SK-N-SH (cell line): Measurements from ENCODE around the gene ARHGEF26. TPM values are rescaled to one million over a fixed set of nuclear protein-coding genes. Genes with fewer than 3 reads are reported as not detected.

ENCODE experiments used
- CTCF ChIA-PET: fragments of 300-600, 350-600 bp; formaldehyde crosslinking; extraction: SDS; loops from one replicate; lab custom pipeline; 2021; lab: Yijun Ruan, JAX
- POLR2A ChIA-PET: fragments of 350-600 bp; sonication (Branson Sonifier 250); formaldehyde crosslinking; extraction: SDS; loops from one replicate; lab custom pipeline; 2020; ENCODE audit warnings: antibody characterized with exemption, inconsistent platforms; lab: Yijun Ruan, JAX
- DNase-seq: peaks from one replicate; pipeline ENCODE4 v3.0.0; 2012
- H2AFZ ChIP-seq: fragments of 200-600 bp; sonication (generic); 2 replicates; pipeline ENCODE4 v1.8.1; 2016; ENCODE audit warnings: antibody characterized with exemption, mild to moderate bottlenecking, low read depth
- H3F3A ChIP-seq: fragments of 200-600 bp; sonication (generic); replicated peaks from 2 replicates; pipeline ENCODE3; 2016; ENCODE audit warnings: antibody characterized with exemption, mild to moderate bottlenecking; ENCODE audit not compliant: insufficient read depth
- H3K27ac ChIP-seq, 2 experiments: fragments of 200-500 bp in 1 of 2; fragments of 200-600 bp in 1 of 2; sonication (Bioruptor generic) in 1 of 2; sonication (generic), shearing (Covaris generic) in 1 of 2; 2 replicates each; pipeline versions ENCODE4 v1.5.1 to v1.6.1; 2014 to 2016; ENCODE audit warnings: low read depth in 2 of 2, inconsistent platforms in 1 of 2, low read length in 1 of 2, mild to moderate bottlenecking in 1 of 2, mixed read lengths in 1 of 2
- H3K27me3 ChIP-seq: fragments of 200-600 bp; sonication (generic), shearing (Covaris generic); 2 replicates; pipeline ENCODE4 v1.6.1; 2016; ENCODE audit warnings: mixed run types; ENCODE audit not compliant: insufficient read depth
- H3K36me3 ChIP-seq, 2 experiments: fragments of 200-500 bp in 1 of 2; fragments of 200-600 bp in 1 of 2; sonication (Bioruptor generic) in 1 of 2; sonication (generic) in 1 of 2; replicated peaks in 1 of 2; 2 replicates each; pipeline versions ENCODE3 to v1.5.1; 2014 to 2016; ENCODE audit warnings: low read length in 1 of 2, mild to moderate bottlenecking in 1 of 2; ENCODE audit not compliant: insufficient read depth in 2 of 2, control insufficient read depth in 1 of 2
- H3K4me1 ChIP-seq, 2 experiments: fragments of 200-500 bp in 1 of 2; fragments of 200-600 bp in 1 of 2; sonication (Bioruptor generic) in 1 of 2; sonication (generic), shearing (Covaris generic) in 1 of 2; 2 replicates each; pipeline versions ENCODE4 v1.5.1 to v1.6.1; 2014 to 2016; ENCODE audit warnings: low read depth in 1 of 2, low read length in 1 of 2, mixed run types in 1 of 2; ENCODE audit not compliant: insufficient read depth in 2 of 2, control insufficient read depth in 1 of 2
- H3K4me2 ChIP-seq: fragments of 200-600 bp; sonication (generic), shearing (Covaris generic); 2 replicates; pipeline ENCODE4 v1.6.1; 2017; ENCODE audit warnings: mixed run types
- H3K4me3 ChIP-seq, 2 experiments: fragments of 200-500 bp in 1 of 2; fragments of 200-600 bp in 1 of 2; sonication (Bioruptor generic) in 1 of 2; sonication (generic), shearing (Covaris generic) in 1 of 2; 2 replicates each; pipeline versions ENCODE4 v1.5.1 to v1.8.1; 2014 to 2016; ENCODE audit warnings: low read depth in 2 of 2, inconsistent platforms in 1 of 2, low read length in 1 of 2, mild to moderate bottlenecking in 1 of 2, mixed read lengths in 1 of 2, moderate library complexity in 1 of 2
- H3K79me2 ChIP-seq: fragments of 200-600 bp; sonication (generic); 2 replicates; pipeline ENCODE4 v1.8.1; 2017; ENCODE audit warnings: mild to moderate bottlenecking; ENCODE audit not compliant: insufficient read depth
- H3K9ac ChIP-seq: fragments of 200-600 bp; sonication (generic); 2 replicates; pipeline ENCODE4 v1.6.1; 2017; ENCODE audit warnings: mixed run types
- H3K9me2 ChIP-seq: fragments of 200-600 bp; sonication (generic); 2 replicates; pipeline ENCODE4 v1.6.1; 2017; ENCODE audit warnings: mixed run types
- H3K9me3 ChIP-seq: fragments of 200-600 bp; sonication (generic); 2 replicates; pipeline ENCODE4 v1.6.1; 2017; ENCODE audit warnings: mixed run types, mild to moderate bottlenecking, moderate library complexity
- H4K20me1 ChIP-seq: fragments of 200-600 bp; sonication (generic); 2 replicates; pipeline ENCODE4 v1.6.1; 2017; ENCODE audit warnings: mild to moderate bottlenecking, mixed run types; ENCODE audit not compliant: insufficient read depth
- ELF1 ChIP-seq: IDR thresholded peaks from 2 replicates; pipeline ENCODE4 v1.4.0; 2012
- FOSL2 ChIP-seq: IDR thresholded peaks from 2 replicates; pipeline ENCODE4 v1.4.0; 2012; ENCODE audit warnings: low read depth, mild to moderate bottlenecking, moderate library complexity, borderline replicate concordance
- FOXM1 ChIP-seq: IDR thresholded peaks from 2 replicates; pipeline ENCODE4 v1.4.0; 2012; ENCODE audit warnings: low read depth, mild to moderate bottlenecking
- GATA2 ChIP-seq: sonication (generic); formaldehyde crosslinking; IDR thresholded peaks from 2 replicates; pipeline ENCODE4 v1.5.0; 2020; ENCODE audit warnings: mild to moderate bottlenecking, missing genetic modification reagents
- MXI1 ChIP-seq: IDR thresholded peaks from 2 replicates; pipeline ENCODE4 v1.6.1; 2012; ENCODE audit warnings: mild to moderate bottlenecking, low read depth, low read length, improper control_type of control experiment
- NFIC ChIP-seq: IDR thresholded peaks from 2 replicates; pipeline ENCODE4 v1.4.0; 2012; ENCODE audit warnings: borderline replicate concordance
- RAD21 ChIP-seq: IDR thresholded peaks from 2 replicates; pipeline ENCODE4 v1.6.1; 2012; ENCODE audit warnings: mild to moderate bottlenecking, low read length
- RCOR1 ChIP-seq: fragments of 150-350 bp; IDR thresholded peaks from 2 replicates; pipeline ENCODE4 v1.6.1; 2017; ENCODE audit warnings: antibody characterized with exemption, low read length
- REST ChIP-seq: IDR thresholded peaks from 2 replicates; pipeline ENCODE4 v1.6.1; 2012; ENCODE audit warnings: mild to moderate bottlenecking, low read depth, low read length, moderate library complexity
- TAF1 ChIP-seq: IDR thresholded peaks from 2 replicates; pipeline ENCODE4 v1.6.1; 2012; ENCODE audit warnings: low read depth, mild to moderate bottlenecking, low read length, moderate library complexity, borderline replicate concordance
- TCF12 ChIP-seq: IDR thresholded peaks from 2 replicates; pipeline ENCODE4 v1.4.0; 2012
- TEAD4 ChIP-seq: IDR thresholded peaks from 2 replicates; pipeline ENCODE4 v1.4.0; 2012; ENCODE audit warnings: mild to moderate bottlenecking, borderline replicate concordance; ENCODE audit not compliant: insufficient read depth
- ZBTB33 ChIP-seq: IDR thresholded peaks from 2 replicates; pipeline ENCODE4 v1.4.0; 2012; ENCODE audit warnings: low read depth, borderline replicate concordance
- WGBS: methylation state at CpG from one replicate; pipeline ENCODE4 v1.1.6; 2017; ENCODE audit warnings: low lambda C conversion rate; 5-methylcytosine and 5-hydroxymethylcytosine counted together
- polyA plus RNA-seq, 3 experiments: library from polyadenylated mRNA; depleted of rRNA; stranded (reverse); fragments of >200 nt; gene quantifications; 2 replicates each; pipeline ENCODE4 v1.2.3, GENCODE V29; 2012
- TF ChIP-seq, protein P1 (sequence below): fragments of 150-350 bp; IDR thresholded peaks from 2 replicates; pipeline ENCODE4 v1.6.1; 2017; ENCODE audit warnings: antibody characterized with exemption, low read length, low read depth, borderline replicate concordance

The ARHGEF26 gene
- polyA plus RNA-seq, 1 of the 3 experiments (the other 2 are of a cell fraction): 1.2 TPM

DNA sequence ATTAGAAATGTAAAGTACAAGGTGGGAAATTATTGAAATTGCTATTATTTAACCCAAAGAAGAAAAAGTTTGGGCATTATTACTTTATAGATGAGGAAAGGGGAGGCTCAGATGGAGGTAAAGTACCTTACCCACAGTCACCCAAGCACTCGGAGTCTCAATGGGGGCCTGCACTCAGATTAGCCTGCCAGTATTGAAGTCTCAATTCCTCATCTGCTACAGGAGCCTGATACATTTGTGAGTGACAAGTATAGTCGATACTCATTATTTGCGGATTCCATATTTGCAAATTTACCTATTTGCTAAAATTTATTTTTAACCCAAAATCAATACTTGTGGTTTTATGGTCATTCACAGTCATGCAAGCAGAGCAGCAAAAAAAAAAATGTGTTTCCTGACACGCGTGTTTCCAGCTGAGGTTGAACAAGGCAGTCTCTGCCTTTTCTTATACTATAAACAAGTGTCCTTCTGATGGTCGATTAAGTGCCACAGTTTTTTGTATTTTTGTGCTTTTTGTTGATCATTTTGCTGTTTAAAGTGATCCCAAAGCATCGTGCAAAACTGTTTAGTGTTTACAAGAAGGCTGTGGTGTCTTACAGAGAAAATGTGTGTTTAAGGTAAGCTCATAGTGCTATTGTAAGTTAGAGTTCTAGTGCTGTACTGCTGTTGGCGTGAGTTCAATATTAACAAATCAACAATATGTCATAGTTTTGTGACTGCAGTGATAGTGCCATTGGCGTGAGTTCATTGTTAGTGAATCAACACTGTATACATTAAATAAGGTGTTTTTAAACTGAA, 48.0 kb downstream of the ARHGEF26 start:
- no peak overlapping the region for H3K4me2 ChIP-seq
- H3K9ac ChIP-seq: no peak overlapping the region
- no peaks in the 10 kb centered on the region for H3K9me3 ChIP-seq
- no peak overlapping the region for H3K4me3 ChIP-seq
- DNase-seq: no peak
- no peaks in the 10 kb centered on the region for H3K27me3 ChIP-seq
- TF ChIP-seq, protein P1, sequence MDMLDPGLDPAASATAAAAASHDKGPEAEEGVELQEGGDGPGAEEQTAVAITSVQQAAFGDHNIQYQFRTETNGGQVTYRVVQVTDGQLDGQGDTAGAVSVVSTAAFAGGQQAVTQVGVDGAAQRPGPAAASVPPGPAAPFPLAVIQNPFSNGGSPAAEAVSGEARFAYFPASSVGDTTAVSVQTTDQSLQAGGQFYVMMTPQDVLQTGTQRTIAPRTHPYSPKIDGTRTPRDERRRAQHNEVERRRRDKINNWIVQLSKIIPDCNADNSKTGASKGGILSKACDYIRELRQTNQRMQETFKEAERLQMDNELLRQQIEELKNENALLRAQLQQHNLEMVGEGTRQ: no peak
- no peak for TF ChIP-seq FOSL2
- TF ChIP-seq NFIC: no peak
- no peak for TF ChIP-seq GATA2
- no peak for TF ChIP-seq TEAD4
- no peak for TF ChIP-seq ZBTB33
- TF ChIP-seq TAF1: no peak
- TF ChIP-seq REST: no peak
- no peak for TF ChIP-seq RCOR1
- no peak for TF ChIP-seq RAD21
- no peak for TF ChIP-seq MXI1
- no peak for TF ChIP-seq TCF12
- no peak for TF ChIP-seq ELF1
- no peak for TF ChIP-seq FOXM1
- TF ChIP-seq, all 33 proteins: peak for 0
- Histone ChIP-seq H3F3A (no peaks in the 10 kb centered on the region), H3K36me3 (no peaks in the 10 kb centered on the region), H3K4me1 (no peaks in the 10 kb centered on the region; a peak in 2 of 4 replicates), H2AFZ (no peak overlapping the region), H3K27ac (no peak overlapping the region), H3K9me2 (no peaks in the 10 kb centered on the region), H4K20me1 (no peaks in the 10 kb centered on the region), H3K79me2 (no peaks in the 10 kb centered on the region)
- WGBS: 91% methylated on average over 9 of the region's 9 CpGs
- ChIA-PET POLR2A (no interaction called here), CTCF (no interaction called here)
